ENCODE data around the gene ATP5F1E.

- TF ChIP-seq LEF1 (IDR thresholded peaks at IDR 0.05), result no peak
- no peak for TF ChIP-seq ZNF316 (IDR thresholded peaks at IDR 0.05)
- TF ChIP-seq FOS (IDR thresholded peaks at IDR 0.05; ENCODE audit: extremely low read depth, insufficient read length), result no peak
- TF ChIP-seq TAF7 (tag; IDR thresholded peaks at IDR 0.05), result no peak
- TF ChIP-seq, protein P1, sequence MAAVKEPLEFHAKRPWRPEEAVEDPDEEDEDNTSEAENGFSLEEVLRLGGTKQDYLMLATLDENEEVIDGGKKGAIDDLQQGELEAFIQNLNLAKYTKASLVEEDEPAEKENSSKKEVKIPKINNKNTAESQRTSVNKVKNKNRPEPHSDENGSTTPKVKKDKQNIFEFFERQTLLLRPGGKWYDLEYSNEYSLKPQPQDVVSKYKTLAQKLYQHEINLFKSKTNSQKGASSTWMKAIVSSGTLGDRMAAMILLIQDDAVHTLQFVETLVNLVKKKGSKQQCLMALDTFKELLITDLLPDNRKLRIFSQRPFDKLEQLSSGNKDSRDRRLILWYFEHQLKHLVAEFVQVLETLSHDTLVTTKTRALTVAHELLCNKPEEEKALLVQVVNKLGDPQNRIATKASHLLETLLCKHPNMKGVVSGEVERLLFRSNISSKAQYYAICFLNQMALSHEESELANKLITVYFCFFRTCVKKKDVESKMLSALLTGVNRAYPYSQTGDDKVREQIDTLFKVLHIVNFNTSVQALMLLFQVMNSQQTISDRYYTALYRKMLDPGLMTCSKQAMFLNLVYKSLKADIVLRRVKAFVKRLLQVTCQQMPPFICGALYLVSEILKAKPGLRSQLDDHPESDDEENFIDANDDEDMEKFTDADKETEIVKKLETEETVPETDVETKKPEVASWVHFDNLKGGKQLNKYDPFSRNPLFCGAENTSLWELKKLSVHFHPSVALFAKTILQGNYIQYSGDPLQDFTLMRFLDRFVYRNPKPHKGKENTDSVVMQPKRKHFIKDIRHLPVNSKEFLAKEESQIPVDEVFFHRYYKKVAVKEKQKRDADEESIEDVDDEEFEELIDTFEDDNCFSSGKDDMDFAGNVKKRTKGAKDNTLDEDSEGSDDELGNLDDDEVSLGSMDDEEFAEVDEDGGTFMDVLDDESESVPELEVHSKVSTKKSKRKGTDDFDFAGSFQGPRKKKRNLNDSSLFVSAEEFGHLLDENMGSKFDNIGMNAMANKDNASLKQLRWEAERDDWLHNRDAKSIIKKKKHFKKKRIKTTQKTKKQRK (IDR thresholded peaks at IDR 0.05; ENCODE audit: borderline replicate concordance, low read depth, low read length), result no peak
- TF ChIP-seq, protein P2, sequence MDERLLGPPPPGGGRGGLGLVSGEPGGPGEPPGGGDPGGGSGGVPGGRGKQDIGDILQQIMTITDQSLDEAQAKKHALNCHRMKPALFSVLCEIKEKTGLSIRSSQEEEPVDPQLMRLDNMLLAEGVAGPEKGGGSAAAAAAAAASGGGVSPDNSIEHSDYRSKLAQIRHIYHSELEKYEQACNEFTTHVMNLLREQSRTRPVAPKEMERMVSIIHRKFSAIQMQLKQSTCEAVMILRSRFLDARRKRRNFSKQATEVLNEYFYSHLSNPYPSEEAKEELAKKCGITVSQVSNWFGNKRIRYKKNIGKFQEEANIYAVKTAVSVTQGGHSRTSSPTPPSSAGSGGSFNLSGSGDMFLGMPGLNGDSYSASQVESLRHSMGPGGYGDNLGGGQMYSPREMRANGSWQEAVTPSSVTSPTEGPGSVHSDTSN (CRISPR knock-in tag; IDR thresholded peaks at IDR 0.05; ENCODE audit: low read depth), result no peak
- TF ChIP-seq, protein P2 (tag; conservative IDR thresholded peaks at IDR 0.05; ENCODE audit: low read depth), result no peak
- TF ChIP-seq NR2C2 (CRISPR knock-in tag; IDR thresholded peaks at IDR 0.05), result no peak
- TF ChIP-seq NR2C2 (tag; IDR thresholded peaks at IDR 0.05), result no peak
- no peak for TF ChIP-seq JUNB (CRISPR knock-in tag; conservative IDR thresholded peaks at IDR 0.05)
- TF ChIP-seq, protein P3, sequence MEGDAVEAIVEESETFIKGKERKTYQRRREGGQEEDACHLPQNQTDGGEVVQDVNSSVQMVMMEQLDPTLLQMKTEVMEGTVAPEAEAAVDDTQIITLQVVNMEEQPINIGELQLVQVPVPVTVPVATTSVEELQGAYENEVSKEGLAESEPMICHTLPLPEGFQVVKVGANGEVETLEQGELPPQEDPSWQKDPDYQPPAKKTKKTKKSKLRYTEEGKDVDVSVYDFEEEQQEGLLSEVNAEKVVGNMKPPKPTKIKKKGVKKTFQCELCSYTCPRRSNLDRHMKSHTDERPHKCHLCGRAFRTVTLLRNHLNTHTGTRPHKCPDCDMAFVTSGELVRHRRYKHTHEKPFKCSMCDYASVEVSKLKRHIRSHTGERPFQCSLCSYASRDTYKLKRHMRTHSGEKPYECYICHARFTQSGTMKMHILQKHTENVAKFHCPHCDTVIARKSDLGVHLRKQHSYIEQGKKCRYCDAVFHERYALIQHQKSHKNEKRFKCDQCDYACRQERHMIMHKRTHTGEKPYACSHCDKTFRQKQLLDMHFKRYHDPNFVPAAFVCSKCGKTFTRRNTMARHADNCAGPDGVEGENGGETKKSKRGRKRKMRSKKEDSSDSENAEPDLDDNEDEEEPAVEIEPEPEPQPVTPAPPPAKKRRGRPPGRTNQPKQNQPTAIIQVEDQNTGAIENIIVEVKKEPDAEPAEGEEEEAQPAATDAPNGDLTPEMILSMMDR (IDR thresholded peaks at IDR 0.05 in 2 of 3, conservative IDR thresholded peaks at IDR 0.05 in 1 of 3; ENCODE audit: insufficient read depth in 2 of 3, low read depth in 1 of 3, low read length in 3 of 3), result no peak
- TF ChIP-seq ZNF274 (IDR thresholded peaks at IDR 0.05; ENCODE audit: borderline replicate concordance, low read depth, low read length), result no peak
- TF ChIP-seq NR4A1 (CRISPR knock-in tag; IDR thresholded peaks at IDR 0.05), result no peak
- no peak for TF ChIP-seq NR4A1 (tag; IDR thresholded peaks at IDR 0.05)
- no peak for TF ChIP-seq ATF1 (CRISPR knock-in tag; IDR thresholded peaks at IDR 0.05)
- no peak for TF ChIP-seq ATF1 (tag; IDR thresholded peaks at IDR 0.05)
- no peak for TF ChIP-seq ZBTB26 (CRISPR knock-in tag; IDR thresholded peaks at IDR 0.05)
Measured at GRCh38 chr20:59028812-59029211, 3.3 kb downstream of the ATP5F1E start.
